SHP77 treated with DMSO at 0.1 percent for 48 hours (cell line): ENCODE results near the gene NOSTRIN.
"Not testable (repeated sequence)": the region's sequence is repeated elsewhere in the genome, so short reads cannot be mapped to it uniquely, and the experiment has no call there.

ENCODE experiments used
- DNase-seq: peaks from one replicate; lab custom pipeline; 2025; lab: John Stamatoyannopoulos, UW

Gene NOSTRIN

DNA sequence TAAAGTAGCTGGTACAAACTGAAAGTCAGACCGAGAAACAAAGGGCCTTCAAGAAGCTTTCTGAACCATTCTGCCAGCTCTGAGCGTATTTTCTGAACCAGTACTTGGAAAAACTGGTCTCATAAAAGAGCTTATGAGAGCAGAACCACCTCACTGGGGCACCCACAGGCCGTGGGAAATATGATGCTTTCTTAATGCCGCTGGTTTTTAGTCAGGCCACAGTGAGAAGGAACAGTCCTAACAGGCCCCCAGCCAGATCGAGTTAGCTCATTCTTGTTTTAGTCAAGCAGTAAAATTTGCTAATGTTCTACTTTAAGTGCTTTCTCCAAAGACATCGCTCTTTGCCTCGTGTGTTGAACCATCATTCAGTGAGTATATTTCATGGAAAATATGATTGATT lies 12.7 kb upstream of the NOSTRIN start:
- no peak for DNase-seq

DNA sequence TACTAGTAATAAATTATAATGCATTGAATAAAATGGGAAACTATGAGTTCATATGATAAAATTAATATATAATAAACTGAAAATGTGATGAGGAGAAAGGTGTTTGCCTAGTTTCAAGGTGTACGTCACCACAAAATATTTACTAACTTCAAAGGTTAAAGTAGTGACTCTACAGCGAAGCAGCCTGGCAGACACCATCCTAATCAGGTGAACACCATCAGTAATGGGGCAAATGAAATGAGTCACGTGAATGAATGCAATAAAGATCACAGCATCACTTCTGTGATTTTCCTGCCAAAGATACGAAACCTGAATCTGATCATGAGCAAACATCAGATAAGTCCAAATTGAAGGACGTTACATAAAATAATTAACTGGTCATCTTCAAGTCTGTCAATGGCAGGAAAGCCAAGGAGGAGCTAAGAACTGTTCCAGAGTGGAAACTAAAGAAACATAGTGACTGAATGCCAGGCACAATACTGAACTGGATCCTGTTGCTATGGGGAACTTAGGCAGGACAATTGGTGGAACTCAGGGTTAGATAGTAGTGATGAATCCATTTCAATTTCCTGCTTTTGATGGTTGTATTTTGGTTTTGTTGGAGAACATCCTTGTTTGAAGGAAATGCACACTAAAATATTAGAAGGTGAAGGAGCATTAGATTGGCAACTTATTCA lies 12.1 kb upstream of the NOSTRIN start:
- DNase-seq: no peak

DNA sequence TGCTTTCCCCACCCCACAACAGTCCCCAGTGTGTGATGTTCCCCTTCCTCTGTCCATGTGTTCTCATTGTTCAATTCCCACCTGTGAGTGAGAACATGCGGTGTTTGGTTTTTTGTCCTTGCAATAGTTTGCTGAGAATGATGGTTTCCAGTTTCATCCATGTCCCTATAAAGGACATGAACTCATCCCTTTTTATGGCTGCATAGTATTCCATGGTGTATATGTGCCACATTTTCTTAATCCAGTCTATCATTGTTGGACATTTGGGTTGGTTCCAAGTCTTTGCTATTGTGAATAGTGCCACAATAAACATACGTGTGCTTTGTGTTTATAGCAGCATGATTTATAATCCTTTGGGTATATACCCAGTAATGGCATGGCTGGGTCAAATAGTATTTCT lies 11.3 kb upstream of the NOSTRIN start:
- not testable (repeated sequence) for DNase-seq

DNA sequence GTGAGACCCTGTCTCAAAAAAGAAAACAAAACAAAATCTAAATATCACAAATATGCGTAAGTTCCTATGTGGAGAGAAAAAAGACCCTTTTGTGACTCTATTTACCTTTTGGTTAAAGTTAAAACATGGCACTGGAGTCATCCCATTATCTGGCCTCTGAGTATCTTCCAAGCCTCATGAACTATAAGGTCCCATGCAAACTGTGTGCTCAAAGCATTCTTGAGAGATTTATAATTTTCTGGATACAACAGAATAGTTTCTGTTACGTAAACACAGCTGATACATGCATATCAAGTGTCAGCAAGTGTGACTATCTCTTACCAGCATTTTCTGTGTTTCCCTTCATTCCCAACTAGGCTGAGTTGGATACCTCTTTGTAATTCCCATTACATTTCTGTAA lies 8.8 kb upstream of the NOSTRIN start:
- no peak for DNase-seq

DNA sequence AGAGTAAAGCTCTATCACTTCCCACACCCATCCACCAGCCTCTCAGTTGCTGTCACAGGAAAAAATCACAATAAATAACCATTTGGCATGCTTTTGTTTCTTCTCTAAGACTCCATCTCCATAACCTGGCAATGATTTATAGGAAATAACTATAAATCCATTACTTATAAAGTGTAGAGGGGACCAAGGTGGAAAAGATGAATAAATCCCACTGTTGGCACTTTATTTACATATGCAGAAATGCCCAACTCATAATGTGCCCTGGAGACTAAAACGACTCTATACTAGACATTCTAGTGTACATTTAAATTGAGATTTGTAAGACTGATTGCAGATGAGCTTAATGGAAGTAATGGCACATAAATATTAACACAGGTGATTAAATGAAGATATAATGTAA lies 7.5 kb upstream of the NOSTRIN start:
- DNase-seq: no peak

DNA sequence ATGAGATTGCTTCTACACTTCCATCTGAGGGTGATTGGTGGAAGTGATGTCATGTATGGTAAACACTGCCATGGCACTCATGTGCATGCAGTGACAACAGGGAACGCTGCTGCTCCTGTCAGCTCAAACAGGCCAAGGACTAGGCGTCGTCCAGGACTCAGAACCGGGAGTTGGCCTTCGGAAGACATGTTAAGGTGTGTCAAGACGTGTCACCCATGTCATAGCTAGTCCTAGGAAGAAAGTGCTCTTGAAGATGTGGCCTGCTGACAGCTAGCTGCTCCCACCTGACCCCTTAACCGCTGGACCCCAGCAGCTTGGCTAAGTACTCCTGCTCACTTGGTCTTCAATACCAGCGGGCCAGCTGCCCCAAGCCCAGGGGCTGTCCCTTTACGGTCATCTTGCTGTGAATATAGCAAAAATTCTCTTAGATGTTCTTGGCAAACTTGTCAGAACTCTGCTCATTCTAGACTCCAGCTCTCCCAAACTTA lies 6.3 kb upstream of the NOSTRIN start:
- DNase-seq: no peak

DNA sequence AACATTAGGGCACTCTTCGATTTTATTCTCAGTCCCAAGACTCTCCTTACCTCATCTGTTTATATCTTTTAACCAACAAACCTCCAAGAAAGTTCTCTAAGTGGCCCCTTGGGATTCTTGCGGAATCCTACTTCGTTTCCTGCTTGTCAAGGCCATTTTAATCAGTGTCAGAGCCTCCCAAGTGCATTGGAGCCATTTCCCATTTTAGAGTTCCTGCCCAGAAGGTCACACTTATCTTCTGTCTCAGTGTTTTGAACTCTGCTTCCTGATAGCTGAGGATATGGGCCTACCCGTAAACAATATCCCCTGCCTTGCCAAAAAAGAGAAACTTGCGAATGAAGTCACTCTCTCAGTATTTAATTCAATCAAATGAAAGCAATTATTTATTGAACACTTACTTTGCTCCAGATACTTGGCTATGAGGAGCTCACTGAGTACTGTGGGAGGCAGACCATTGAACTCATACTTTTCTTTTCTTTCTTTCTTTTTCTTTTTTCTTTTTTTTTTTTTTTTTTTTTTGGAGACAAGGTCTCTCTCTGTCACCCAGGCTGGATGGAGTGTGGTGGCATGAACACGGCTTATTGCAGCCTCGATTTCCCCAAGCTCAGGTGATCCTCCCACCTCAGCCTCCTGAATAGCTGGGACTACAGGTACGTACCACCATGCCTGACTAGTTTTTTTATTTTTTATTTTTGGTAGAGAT lies 5.7 kb upstream of the NOSTRIN start:
- no peak for DNase-seq

DNA sequence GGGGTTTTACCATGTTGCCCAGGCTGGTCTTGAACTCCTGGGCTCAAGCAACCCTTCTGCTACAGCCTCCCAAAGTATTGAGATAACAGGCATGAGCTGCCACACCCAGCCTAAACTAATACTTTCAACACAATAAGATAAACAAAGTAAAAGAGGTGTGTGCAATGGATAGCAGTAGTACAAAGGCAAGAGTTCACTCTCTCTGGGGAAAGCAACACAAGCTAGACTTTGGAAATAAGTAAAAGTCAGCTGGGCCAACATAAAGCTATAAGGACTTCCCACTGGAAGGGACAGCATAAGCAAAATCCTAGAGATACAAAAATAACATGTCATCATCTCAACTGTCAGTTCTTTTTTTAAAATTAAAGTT lies 5.2 kb upstream of the NOSTRIN start:
- DNase-seq: no peak

DNA sequence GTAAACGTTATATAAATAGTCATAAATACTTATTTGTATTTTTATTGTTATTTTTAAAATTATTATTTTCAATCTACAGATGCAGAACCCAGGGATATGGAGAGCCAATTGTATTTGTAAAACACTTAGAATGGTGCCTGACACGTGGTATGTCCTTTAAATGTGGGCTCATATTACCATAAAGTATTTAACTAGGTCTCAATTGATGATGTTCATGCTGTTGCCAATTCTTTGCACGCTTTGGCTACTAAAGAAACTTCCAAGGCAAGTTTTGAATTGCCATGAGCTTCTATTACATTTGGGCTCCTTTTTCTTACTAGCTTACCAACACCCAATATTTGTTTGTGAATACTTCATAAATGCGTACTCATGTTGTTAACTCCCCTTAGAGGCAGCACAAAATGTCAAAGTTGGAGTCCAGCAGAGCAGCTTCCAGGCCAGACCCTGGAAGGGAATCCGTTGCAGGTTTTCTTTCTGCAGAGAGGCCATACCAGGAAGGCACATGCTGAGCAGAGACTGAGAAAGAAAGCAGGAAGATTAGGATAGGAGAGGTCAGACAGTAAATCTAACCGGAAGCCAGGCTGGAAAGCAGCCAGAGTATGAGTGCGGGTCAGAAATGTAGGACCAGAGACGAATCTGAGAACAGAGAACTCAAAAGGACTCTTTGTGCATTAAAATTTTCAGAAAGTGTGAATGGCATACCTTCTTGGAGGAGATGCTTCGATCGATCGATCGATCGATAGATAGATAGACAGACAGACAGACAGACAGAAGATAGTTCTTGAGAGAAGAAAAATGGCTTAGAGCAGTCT lies 4.2 kb upstream of the NOSTRIN start:
- no peak for DNase-seq

DNA sequence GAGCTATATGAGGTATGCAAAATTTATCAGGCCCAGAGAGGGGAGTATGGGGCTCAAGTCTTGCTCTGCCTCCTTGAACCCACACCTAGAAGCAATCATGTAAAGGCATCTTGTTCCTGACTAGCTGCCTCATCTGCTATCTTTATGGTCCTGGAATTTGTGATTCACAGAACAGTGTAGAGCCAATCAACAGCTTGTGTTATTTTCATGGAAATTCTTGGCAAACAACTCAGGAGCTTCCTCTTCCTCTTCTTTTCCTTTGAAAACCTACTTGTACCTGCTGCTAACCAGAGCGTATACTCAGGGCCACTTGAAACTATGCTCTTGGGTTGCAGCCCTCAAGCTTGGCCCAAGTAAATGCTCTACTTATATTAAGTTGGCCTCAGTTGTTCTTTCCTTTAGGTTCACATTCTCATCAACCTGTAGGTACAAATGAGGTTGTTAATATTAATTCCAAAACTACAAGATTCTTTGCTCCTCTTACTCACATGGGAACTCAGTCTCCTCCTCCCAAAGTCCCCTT lies 3.5 kb upstream of the NOSTRIN start:
- DNase-seq: no peak

DNA sequence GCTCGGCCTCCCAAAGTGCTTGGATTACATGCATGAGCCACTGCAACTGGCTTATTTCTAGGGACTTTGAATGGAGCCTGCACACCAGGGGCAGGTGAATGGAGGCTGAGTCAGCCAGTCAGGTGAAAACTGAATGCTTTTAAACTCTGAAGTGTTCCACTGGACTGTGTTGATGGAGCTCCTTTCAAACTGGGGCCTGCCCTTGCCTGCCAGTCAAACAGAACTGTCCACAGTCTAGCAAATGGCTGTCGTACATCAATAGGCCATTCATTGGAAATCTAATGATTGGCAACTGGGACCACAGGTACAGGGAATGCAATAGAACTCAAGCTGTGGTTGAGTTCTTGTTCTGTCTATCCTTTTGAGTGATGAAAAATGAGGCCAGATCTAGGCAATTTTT lies 966 bp upstream of the NOSTRIN start:
- DNase-seq: no peak

DNA sequence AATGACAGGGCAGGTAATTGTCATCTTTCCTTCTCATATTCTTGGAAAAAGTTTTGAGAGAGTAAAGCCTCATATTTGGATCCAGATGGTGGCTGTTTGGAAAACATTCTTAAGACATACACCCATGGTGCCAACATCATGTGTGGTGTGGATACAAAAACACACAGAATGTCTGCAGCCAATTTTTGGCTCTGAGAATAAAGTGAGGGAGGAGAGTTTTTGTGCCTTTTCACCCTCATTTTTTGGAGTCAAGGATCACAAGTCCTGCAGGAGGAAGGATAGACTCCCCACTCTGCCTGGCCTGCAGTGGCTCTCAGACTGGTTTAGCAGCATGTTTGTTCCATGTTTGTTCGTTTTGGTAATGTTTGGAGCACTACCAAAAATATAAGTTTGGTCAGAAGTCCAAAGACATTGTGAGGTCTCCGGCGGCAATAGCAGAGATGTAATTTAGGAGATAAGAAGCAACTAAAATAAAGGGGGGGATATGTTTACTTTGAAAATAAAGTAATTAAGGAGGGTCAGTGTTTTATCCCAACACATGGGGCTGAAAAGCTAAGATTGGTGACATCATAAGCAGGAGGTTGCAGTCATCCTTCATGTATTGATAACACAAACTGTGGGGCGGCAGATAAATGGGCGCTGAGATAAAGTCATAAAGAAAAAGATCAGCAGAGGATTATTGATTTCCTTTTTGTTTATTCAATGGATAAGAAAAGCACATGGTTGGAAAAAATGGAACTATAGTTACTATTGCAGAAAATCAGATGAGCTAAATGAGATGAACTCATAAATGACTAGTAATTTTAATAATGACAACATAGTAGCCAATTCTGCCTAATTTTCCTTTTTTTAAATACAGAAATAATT lies 655 bp downstream of the NOSTRIN start:
- no peak for DNase-seq

DNA sequence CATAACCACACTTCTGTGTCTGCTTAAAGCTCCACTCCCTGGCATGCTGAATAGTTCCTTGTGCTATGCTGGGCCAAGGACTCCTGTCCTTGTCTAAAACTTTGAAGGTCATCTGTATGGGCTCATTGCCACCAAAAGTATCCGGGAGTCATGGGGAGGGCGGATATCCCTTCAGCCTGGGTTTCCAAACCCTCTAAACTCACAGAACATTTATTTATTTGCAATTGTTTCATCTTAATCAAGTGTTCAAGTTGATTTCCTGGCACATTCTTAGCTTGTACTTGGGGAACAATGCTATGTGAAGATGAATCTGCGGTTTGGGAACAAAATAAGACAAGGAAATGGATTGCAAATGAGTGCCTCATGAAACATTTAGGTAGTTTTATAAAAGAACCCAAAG lies 1.8 kb downstream of the NOSTRIN start:
- no peak for DNase-seq

DNA sequence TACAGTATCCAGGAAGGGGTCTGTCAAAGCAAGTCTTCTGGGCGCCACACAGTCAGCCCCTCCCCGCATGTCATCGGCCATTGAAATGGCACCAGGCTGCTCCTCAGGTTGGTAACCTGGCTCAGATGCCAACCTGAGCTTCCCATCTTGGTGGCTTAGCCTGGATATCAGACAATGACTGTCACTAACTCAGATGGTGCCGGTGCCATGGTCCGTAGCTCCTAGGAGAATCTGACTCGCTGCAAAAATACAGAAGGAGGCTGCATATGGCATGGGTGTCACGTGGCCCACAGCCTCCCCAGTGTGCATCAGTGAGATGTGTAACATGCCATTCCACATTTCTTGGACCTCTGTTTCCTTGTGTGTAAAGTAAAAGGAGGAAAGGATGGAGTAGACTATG lies 3.2 kb downstream of the NOSTRIN start:
- no peak for DNase-seq

DNA sequence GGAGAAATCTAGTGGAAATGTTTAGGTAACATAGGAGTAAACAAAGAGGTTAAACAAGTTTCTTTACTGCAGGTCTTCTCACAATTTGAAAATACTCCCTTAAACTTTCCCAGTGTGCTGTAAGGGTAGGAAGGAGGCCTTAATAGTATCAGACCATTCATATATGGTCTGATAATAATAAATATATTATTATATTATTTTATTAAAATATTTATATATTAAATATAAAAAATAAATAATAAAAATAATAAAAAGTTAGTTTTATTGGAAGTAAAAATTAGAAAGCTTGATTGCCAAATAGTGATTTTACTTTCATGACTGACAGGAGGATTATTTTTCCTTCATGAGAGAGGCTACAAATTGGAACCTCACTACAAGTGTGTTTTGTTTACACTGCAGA lies 7.1 kb downstream of the NOSTRIN start:
- DNase-seq: no peak

DNA sequence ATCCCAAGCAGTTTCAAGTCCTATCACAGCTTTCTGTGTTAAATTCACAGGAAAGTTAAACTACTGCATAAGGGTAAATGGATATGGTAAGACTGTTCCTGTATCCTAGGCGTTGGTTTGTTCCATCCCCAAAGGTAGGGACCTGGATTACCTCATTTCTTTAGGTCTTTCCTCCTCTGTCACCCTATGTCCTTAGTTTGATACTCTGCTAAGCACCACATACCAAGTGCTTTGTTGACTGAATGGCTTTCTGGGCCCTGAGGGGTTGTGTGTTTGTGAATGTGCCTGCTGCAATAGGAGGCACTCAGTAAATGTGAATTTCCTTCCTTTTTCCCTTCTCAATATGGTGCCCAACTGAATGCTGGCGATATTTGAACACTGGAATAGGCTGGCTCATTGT lies 7.8 kb downstream of the NOSTRIN start:
- DNase-seq: no peak

DNA sequence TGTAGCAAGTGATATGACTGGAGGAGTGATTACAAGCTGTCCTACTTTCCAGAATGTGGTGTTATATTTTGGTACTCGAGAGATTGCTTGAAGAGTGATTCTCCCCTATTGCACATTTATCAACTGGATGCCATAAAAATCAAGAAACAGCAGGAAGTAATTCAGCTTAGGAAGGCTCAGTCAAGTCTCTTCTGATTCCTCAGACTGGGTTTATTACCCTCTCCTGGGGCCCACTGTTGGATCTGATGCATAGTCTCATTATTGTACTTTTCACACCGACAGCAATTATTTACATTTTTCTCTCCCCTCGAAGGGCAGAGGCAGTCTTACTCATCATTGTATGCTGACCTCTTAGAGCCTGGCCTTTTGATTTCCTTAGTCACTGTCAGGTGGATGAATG lies 9.3 kb downstream of the NOSTRIN start:
- DNase-seq: no peak

DNA sequence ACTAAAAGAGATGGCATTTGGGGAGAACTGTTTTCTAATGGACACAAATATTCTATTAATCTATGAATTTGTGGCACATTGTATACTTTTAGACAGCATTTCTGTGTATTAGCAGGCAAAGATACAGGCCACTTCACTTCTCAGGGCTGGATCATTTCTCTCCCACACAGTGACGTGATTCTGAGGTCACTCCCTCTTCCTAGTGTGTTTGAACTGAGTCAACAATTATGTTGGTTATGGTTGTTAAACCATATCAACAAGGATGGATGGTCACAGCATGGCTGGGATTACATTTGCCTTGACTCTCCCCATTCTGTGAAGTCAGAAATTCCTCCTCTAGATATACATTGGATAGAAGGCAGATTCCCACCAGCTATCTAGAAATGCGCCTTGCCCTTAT lies 11.6 kb downstream of the NOSTRIN start:
- no peak for DNase-seq

DNA sequence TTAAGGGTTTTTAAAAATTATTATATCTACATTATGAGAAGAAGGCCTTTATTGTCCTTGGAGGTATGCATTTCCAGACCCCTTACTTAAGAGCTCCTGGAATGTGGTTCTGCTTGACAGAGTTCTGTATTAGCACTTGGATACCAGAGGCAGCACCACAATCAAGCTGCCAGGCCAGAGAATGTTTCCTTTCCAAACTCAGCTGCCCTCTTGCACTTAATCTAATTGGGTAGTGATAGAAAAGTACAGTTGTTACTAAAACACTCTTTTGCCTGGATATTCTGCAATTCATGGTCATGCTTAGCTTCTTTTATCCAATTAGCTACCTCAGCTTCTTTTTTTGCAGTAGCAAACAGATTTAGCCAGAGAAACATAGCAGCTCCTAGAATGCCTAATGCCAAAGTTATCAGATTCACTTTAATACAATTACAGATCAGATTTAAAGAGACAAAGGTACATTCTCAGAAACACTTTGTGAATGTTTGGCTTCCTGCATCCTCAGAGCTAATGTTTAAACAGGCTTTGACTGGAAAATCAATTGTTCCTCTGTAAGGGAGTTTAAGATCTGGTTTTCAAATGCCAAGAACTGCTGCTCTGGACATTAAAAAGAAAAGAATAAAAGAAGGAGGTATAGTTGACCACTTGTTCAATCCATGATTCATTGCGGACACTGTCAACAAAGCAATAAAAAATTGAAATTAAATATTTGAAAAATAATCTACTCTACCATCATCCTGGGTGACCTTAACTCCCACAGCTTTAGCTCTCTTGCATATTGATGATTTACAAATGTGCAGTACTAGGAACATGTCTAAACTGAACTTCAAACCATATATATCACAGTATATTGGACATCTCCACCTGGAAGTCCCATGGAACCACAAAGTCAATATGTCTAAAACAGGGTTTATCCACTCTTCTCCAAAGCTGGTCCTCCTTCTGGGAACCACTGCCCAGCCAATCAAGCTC lies 12.8 kb downstream of the NOSTRIN start:
- DNase-seq: no peak

DNA sequence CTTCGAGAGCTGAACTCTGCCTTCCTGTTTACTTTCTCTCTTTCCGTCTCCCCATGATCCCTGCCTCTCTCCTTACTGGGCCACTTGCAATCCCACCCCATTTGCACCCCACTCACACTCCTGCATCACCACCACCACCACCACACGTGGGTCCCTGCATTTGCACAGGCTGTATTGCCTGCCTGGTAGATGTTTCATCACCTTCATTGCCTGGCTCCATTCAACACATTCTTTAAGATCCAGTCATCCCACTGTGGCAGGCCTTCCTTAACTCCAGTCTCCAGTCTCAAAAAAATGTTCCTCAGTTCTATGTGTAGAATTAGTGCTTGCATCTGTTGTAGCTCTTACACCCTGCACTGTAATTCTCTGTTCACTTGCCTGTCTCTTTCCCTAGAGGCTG lies 13.9 kb downstream of the NOSTRIN start:
- DNase-seq: no peak
